ENCODE results near the gene SEMA3C.

- TF ChIP-seq CTCF (IDR thresholded peaks at IDR 0.05) (no peak), POLR2A (IDR thresholded peaks at IDR 0.05) (no peak)
Observed at GRCh38 chr7:80770675-80771081, 148.2 kb downstream of the SEMA3C start.
